GM19193 (cell line): ENCODE data around the gene DEFB131B.
"Not testable (repeated sequence)": the region's sequence is repeated elsewhere in the genome, so short reads cannot be mapped to it uniquely, and the experiment has no call there.

Experiments
- POLR2A ChIP-seq: IDR thresholded peaks from 4 replicates; pipeline ENCODE4 v1.6.1; 2011; ENCODE audit not compliant: insufficient read depth, insufficient read length; ENCODE audit errors: extremely low read depth

Gene DEFB131B, protein sequence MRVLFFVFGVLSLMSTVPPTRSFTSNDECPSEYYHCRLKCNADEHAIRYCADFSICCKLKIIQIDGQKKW

DNA sequence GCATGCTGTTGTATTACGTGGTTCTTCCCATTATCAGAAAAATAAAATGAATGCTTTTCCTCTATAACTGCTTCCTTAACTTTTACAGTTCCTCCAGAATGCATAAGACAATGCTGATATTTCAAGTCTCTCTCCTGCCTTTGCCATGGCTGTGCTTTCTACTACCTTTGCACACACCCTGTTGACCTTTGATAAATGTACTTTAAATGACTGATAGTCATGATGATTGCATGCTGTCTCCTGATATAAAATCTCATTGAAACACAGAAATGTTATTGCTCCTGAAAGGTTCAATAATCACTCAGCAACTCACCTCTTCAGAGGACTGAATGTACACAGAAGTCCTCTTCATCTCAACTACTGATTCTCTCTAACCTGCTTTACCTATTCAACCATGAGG lies at the start of gene DEFB131B:
Gene DEFB131B (plus strand): TSS at position 395 of the 400 bp plus-strand sequence. CDS start 0 bp downstream, at position 395.
- TF ChIP-seq POLR2A: not testable (repeated sequence)

DNA sequence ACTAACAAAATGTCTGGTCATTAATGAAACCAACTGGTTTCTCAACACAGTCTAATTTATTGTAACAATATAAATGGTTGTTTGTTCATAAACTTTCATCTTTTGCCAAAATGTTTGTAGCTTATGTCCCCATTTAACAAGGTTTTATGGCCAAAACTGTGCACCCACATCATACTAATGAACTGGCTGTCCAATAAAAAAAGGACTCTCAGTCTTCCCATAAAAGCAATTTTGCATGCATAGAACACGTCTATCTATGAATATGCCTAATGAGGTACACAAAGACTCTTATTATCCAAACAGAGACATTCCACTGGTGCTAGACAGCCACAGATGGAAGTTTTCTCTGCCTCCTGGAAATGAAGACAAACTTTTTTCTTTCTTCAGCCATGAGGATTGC lies 45.4 kb upstream of the DEFB131B start, which contains the start of gene DEFB108B:
Gene DEFB108B (plus strand): TSS at position 390 of the 400 bp plus-strand sequence. CDS start 0 bp downstream, at position 390.
- not testable (repeated sequence) for TF ChIP-seq POLR2A

DNA sequence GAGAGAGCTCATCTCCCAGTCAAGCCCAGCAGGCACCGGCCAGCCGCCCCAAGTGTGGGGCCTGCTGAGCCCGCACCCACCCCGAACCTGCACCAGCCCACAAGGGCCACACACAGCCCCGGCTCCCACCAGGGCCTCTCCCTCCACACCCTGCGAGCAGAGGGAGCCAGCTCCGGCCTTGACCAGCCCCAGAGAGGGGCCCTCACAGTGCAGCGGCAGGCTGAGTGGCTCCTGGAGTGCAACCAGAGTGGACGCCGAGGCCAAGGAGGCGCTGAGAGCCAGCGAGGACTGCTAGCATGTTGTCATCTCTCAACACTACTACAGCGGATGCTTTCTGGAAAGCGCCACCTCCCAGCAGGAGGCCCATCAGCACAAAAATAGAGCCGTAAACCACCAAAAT lies 34.4 kb upstream of the DEFB131B start:
- no peak for TF ChIP-seq POLR2A

DNA sequence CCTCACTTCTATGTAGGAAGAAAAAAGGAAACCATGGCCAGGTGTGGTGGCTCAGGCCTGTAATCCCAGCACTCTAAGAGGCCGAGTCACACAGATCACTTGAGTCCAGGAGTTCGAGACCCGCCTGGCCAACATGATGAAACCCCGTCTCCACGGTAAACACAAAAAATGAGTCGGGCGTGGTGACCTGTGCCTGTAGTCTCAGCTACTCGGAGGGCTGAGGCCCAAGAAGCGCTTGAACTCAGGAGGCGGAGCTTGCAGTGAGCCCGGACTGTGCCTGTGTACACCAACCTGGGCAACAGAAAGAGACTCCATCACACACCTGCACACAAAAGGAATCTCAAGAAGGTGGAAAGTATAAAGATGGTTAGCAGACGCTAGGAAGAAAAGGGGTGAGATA lies 17.7 kb downstream of the DEFB131B start:
- TF ChIP-seq POLR2A: no peak

DNA sequence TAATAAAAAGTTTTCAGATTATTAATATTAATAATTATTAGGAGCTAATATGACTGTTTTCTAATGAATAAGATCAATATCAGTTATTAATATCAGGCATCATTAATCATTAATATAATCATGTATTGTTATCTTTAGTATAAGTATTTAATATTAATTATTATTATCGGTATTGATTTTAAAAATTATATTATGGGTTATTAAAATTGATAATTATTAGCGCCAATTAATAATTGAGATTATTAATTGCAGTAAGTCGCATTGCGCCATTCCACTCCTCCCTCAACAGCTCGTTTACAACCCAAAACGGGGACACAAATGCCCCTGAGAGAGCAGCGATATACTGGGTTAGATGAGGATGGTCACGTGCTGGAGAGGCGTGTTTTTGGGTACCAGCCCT lies 30.0 kb downstream of the DEFB131B start:
- no peak for TF ChIP-seq POLR2A

DNA sequence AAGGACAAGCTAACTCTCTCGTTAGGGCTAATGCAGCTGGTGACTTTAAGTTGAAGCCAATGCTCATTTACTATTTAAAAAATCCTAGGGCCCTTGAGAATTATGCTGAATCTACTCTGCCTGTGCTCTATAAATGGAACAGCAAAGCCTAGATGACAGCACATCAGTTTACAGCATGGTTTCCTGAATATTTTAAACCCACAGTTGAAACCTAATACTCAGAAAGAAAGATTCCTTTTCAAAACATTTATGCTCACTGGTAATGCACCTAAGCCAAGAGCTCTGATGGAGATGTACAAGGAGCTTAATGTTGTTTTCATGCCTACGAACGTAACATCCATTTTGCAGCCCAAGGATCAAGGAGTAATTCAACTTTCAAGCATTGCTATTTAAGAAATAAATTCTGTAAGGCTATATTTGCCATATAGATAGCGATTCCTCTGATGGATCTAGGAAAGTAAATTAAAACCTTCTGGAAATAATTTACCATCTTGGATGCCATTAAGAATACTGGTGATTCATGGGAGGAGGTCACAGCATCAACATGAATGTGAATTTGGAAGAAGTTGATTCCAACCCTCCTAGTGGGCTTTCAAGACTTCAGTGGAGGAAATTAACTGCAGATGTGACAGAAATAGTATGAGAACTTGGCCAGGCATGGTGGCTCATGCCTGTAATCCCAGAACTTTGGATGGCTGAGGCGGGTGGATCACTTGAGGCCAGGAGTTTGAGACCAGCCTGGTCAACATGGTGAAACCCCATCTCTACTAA lies 35.7 kb downstream of the DEFB131B start:
- TF ChIP-seq POLR2A: no peak

DNA sequence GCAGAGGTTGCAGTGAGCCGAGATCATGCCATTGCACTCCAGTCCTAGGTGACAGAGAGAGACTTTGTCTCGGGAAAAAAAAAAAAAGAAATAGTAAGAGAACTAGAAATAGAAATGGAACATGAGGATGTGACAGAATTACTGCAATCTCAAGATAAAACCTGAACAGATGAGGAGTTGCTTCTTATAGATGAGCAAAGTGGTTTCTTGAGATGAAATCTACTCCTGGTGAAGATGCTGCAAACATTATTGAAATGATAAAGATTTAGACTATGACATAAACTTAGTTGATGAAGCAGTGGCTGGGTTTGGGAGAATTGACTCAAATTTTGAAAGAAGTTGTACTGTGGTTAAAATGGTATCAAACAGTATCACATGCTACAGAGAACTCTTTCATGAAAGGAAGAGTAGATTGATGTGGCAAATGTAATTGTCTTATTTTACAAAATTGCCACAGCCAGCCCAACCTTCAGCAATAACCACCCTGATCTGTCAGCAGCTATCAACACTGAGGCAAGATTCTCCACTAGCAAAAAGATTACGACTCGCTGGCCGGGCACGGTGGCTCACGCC lies 36.5 kb downstream of the DEFB131B start:
- no peak for TF ChIP-seq POLR2A

DNA sequence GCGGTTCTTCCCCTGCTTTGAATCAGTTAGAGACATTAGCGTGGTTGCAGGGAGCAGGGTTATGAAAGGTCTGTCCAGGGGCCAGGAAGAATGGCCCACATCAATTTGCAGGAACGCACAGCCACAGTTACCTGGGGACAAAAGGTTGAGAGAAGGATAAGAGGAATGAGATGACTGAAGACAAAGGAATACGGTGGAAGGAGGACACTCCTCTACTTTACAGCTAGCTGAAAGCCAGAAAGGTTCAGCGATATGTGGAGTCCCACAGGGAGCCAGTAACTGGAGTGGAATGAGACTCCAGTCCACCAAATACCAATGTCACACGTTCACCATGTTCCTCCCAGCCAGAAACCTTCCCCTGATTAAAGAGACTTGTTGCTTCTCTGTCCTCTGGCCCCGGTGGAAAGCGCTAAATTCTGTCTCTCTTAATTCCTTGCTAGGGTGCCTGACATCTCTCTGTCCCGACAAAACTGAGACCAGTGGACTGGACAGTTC lies 39.4 kb downstream of the DEFB131B start:
- TF ChIP-seq POLR2A: no peak

DNA sequence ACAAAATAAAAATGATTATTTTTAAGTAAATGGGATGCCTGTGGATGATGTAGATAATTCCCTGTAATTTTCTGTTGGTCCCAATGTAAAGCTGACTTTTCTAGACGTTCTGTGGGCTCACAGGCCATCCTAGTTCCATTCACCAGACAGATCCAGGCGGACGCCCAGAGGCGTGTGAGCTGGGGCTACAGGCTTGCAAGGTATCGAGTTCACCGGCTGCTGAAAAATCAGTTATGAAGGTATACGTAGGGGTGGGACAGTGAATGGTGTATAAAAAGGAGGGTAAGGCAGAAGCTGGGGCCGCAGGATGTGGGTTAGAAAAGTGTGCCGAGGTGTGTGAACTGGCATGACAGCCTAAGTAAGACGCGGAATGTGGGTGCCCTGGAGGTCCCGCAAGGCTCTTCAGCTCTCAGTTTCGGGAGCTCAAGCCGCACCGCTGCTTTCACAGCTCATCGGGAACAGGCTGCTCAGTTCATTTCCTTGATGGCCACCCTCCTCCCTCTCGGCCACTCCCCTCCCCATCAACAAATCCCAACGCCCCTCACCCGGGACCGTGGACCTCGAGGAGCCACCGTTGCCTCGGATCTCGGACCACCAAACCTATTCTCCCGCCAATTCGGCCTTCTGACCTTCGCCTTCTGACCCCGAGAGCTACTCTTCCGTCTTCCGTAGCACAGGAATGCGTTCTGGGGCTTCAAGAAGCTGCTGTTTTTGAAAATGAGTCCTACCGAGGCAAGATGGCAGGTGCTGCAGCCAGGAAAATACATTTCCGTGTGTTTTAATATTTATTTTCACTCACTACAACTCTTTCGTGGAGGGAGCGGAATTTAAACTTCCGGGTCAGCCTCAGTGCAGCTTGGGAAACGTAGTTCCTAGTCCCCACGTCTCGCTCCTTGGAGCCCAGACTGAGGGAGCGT lies 49.8 kb downstream of the DEFB131B start, which contains the start of gene XNDC1N:
Gene XNDC1N (minus strand): TSS at position 775 of the 917 bp plus-strand sequence. CDS start 5,241 bp downstream, outside the sequence.
- TF ChIP-seq POLR2A: peak; percentile 66

DNA sequence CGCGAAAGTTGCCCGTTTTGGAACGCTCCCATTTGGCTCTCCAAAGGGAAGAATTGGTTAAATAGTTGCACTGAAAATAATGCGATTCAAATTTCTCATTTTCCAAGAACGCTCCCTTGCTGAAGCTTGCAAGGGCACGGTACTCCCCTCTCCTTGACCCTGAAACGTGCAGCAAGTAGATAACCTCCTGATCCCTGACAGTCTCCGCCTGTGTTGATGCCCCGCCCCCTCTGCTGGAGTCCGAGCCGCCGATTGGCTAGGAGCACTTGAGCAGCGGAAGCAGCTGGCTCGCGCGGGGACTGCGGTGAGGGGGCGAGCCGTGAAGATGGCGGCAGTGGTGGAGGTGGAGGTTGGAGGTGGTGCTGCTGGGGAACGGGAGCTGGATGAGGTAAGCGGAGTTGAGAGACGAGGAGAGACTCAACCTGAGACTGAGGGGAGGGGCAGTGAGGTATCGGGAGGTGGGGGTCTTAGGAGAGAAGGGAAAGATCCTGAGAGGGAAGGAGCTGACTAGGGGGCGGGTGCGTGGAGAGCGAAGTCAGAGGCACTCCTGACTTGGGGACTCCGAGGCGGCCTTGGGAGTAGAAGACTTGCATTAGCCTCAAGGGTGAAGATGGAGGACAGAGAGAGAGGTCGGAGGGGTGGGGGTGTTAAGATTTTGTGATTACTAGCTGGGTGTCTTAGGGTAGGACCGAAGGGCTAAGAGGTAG lies 50.6 kb downstream of the DEFB131B start, which contains the start of gene RNF121:
Gene RNF121 (plus strand): TSS at position 310 of the 707 bp plus-strand sequence. CDS start 16 bp downstream, at position 326.
- TF ChIP-seq POLR2A: peak; percentile 85

DNA sequence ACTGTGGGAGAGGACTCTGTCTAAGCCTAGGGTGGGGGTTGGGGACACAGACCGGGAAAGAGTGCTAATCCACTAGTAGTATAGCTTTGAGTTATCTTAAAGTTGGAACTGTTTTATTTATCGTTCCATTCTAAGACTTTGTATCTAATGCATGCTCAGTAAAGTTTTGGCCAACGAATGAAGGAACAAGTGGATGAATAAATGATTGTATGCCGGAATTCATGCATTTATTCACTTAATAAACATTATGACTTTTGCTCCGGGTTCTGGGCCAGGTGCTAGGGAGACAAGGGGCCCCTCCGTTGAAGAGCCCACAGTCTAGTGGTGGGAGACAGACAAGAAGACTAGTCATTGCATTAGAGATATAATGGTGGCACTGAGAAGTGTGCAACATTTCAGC lies 51.2 kb downstream of the DEFB131B start:
- no peak for TF ChIP-seq POLR2A

DNA sequence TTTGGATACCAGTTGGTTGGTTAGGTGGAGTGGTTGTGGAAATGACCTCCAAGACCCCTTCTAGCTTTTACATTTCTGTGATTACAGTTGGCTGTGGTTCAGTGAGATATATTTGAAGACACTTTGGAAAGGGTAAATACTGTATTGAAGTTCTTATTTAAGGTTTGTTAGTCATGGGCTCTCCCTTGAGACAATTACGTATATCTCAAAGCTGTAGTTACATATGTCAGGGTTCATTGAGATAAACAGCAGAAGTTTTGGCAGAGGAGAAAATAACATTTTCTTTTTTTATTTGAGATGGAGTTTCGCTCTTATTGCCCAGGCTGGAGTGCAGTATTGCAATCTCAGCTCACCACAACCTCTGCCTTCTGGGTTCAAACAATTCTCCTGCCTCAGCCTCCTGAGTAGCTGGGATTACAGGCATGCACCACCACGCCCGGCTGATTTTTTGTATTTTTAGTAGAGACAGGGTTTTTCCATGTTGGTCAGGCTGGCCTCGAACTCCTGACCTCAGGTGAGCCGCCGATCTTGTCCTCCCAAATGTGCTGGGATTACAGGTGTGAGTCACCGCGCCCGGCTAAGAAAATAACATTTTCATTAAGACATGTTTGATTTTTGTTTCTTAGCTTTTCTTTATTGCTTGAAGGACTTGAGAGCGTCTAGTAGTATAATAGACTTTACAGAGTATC lies 52.4 kb downstream of the DEFB131B start:
- no peak for TF ChIP-seq POLR2A

DNA sequence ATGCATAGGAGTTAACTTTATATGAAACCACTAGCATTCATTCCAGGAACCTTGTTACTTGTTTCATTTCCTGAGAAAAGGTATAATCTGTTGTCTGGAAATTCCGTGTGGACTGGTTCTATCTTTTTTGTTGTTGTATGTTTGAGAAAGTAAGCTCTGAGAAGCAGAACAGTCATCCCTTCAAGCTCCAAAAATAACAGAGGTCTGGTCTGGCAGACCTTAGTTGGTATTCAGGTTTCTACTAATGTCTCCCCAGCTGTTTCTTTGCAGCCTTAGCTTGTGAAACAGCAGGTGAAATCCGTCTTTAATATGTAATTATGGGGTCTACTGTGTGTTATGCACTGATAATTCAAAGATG lies 53.0 kb downstream of the DEFB131B start:
- TF ChIP-seq POLR2A: no peak
